ENCODE data around the gene SMAD2.

Gene SMAD2

GRCh38 chr18:47895565-47896250 lies 34.8 kb downstream of the SMAD2 start:
- DNase-seq (ENCODE audit: low spot score): no peak

GRCh38 chr18:47893939-47894699 lies 36.3 kb downstream of the SMAD2 start:
- no peak for DNase-seq (ENCODE audit: low spot score)

- no peak for DNase-seq (ENCODE audit: low spot score)
These were observed 37.4 kb downstream of the SMAD2 start for GRCh38 chr18:47893047-47893446.

- no peak for DNase-seq (ENCODE audit: low spot score)
These were observed 42.3 kb downstream of the SMAD2 start for GRCh38 chr18:47888156-47888555.

GRCh38 chr18:47887227-47887626 lies 43.2 kb downstream of the SMAD2 start:
- no peak for DNase-seq (ENCODE audit: low spot score)

- no peak for DNase-seq (ENCODE audit: low spot score)
These were observed 46.6 kb downstream of the SMAD2 start for GRCh38 chr18:47883771-47884413.

- DNase-seq (ENCODE audit: low spot score): no peak
These were observed 47.8 kb downstream of the SMAD2 start for GRCh38 chr18:47882641-47883040.

- DNase-seq (ENCODE audit: low spot score): no peak
These were observed 48.6 kb downstream of the SMAD2 start for GRCh38 chr18:47881752-47882455.

GRCh38 chr18:47881042-47881441 lies 49.4 kb downstream of the SMAD2 start:
- DNase-seq (ENCODE audit: low spot score): no peak

- DNase-seq (ENCODE audit: low spot score): no peak
These were observed 52.6 kb downstream of the SMAD2 start for GRCh38 chr18:47877892-47878291.

GRCh38 chr18:47876813-47877212 lies 53.6 kb downstream of the SMAD2 start:
- DNase-seq (ENCODE audit: low spot score): no peak

- no peak for DNase-seq (ENCODE audit: low spot score)
These were observed 56.8 kb downstream of the SMAD2 start for GRCh38 chr18:47873625-47874024.

- DNase-seq (ENCODE audit: low spot score): no peak
These were observed 58.0 kb downstream of the SMAD2 start for GRCh38 chr18:47872426-47872825.

GRCh38 chr18:47871288-47871687 lies 59.2 kb downstream of the SMAD2 start:
- no peak for DNase-seq (ENCODE audit: low spot score)

- no peak for DNase-seq (ENCODE audit: low spot score)
These were observed 59.9 kb downstream of the SMAD2 start for GRCh38 chr18:47870605-47871004.

GRCh38 chr18:47868744-47869143 lies 61.7 kb downstream of the SMAD2 start:
- no peak for DNase-seq (ENCODE audit: low spot score)

GRCh38 chr18:47865183-47865582 lies 65.3 kb downstream of the SMAD2 start:
- DNase-seq (ENCODE audit: low spot score): no peak

- no peak for DNase-seq (ENCODE audit: low spot score)
These were observed 67.4 kb downstream of the SMAD2 start for GRCh38 chr18:47863041-47863440.

GRCh38 chr18:47858607-47859006 lies 71.9 kb downstream of the SMAD2 start:
- no peak for DNase-seq (ENCODE audit: low spot score)

GRCh38 chr18:47847635-47848034 lies 82.8 kb downstream of the SMAD2 start:
- no peak for DNase-seq (ENCODE audit: low spot score)

- DNase-seq (ENCODE audit: low spot score): no peak
These were observed 84.0 kb downstream of the SMAD2 start for GRCh38 chr18:47846431-47846830.

GRCh38 chr18:47844828-47845498 lies 85.5 kb downstream of the SMAD2 start:
- no peak for DNase-seq (ENCODE audit: low spot score)
